ENCODE measurements around the gene IFIT1. TPM values are rescaled to one million over a fixed set of nuclear protein-coding genes. Genes with fewer than 3 reads are reported as not detected.
"Not testable (repeated sequence)": the region's sequence is repeated elsewhere in the genome, so short reads cannot be mapped to it uniquely, and the experiment has no call there.

The IFIT1 gene
- total RNA-seq, 1 experiment from 2014 or later: 1.3 TPM

GRCh38 chr10:89414146-89414878 is 21.9 kb downstream of the IFIT1 start, which contains the start of gene IFIT5:
IFIT5 (plus strand) TSS chr10:89414568; CDS start chr10:89414799, 231 bp downstream.
- in situ Hi-C loops (cut with HindIII; ENCODE audit: low pct_unique_long_range_greater_than_20kb, low sequenced_read_pairs): no loop called here
- DNase-seq (ENCODE audit: low read depth, low spot score): peak; percentile 50

GRCh38 chr10:89414879-89415821 is 22.7 kb downstream of the IFIT1 start:
- in situ Hi-C loops (cut with HindIII; ENCODE audit: low pct_unique_long_range_greater_than_20kb, low sequenced_read_pairs): no loop called here
- DNase-seq (ENCODE audit: low read depth, low spot score): peak; percentile 11

DNA sequence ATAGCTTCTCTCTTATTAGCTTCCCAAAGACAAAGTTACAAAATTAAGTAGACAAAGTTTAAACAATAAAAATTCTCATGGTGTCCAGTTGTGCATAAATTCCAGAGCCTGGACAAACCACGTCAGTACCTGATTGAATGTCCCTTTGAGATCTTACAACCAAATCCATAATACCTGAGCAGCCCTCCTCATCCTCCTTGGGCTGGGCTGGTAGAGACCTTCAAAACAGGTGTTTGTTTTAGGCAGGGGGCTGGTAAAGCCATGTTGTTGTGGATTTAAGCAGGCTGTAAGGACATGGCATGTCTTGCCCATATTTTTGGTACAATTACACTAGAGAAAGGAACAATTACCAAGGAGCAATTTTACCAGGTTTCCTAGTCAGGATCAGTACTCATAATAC is 24.0 kb downstream of the IFIT1 start:
- in situ Hi-C loops (cut with HindIII; ENCODE audit: low pct_unique_long_range_greater_than_20kb, low sequenced_read_pairs): no loop called here
- DNase-seq (ENCODE audit: low read depth, low spot score): no peak

GRCh38 chr10:89419548-89419947 is 27.1 kb downstream of the IFIT1 start:
- in situ Hi-C loops (cut with HindIII; ENCODE audit: low pct_unique_long_range_greater_than_20kb, low sequenced_read_pairs): no loop called here
- DNase-seq (ENCODE audit: low read depth, low spot score): peak; percentile 50

DNA sequence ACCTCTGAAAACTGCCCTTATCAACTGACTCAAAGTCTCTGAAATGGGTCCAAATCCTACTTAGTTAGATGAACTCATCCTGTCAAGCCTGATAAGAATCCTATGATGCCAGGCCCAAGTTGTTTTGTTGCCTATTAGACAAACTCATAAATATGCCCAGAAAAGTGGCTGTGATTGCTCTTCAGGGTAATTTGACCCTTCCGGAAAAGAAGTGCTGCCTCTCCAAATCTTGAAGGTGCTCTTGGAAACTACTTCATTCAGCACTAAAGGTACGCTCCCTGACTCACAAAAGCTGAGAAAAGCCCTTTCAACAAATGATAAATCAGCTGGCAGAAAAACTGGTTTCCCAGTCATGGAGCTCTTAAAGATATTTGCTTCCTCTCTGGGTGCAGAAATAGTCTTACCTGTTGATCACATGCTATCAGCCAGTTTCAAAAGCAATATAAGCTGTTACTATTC is 28.6 kb downstream of the IFIT1 start:
- DNase-seq (ENCODE audit: low read depth, low spot score): no peak
- in situ Hi-C loops (cut with HindIII; ENCODE audit: low pct_unique_long_range_greater_than_20kb, low sequenced_read_pairs): no loop called here

GRCh38 chr10:89425000-89425399 is 32.6 kb downstream of the IFIT1 start:
- in situ Hi-C loops (cut with HindIII; ENCODE audit: low pct_unique_long_range_greater_than_20kb, low sequenced_read_pairs): no loop called here
- no peak for DNase-seq (ENCODE audit: low read depth, low spot score)

DNA sequence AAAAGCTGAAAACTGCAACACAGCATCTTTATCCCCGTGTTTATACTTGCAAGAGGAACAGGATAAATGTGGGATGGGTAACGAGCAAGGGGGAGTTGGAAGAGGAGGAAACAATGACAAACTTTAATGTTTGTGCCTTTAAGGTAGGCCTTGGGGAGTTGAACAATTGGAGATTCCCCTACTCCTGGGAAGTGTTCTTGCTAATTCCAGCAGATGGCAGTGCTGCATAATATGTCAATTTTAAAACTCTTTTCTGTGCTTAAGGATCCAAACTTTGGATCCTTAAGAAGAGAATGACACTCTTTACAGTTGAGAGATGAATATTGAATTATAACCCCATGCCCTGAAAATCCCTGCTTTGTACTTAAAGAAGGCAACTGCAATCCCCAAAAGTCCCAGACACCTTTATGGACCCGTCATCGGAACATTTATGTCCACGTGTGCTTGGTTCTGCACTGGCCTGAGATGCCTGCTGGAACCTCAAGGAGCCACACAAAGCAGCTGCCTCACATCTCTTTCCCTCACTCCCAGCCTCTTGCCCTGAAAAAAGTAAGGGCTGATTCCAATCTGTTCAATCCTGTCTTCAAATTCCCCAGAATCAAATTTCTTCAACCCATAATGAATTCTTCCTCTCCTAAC is 33.9 kb downstream of the IFIT1 start:
- peak; percentile 60 for DNase-seq (ENCODE audit: low read depth, low spot score)
- in situ Hi-C loops (cut with HindIII; ENCODE audit: low pct_unique_long_range_greater_than_20kb, low sequenced_read_pairs): no loop called here

DNA sequence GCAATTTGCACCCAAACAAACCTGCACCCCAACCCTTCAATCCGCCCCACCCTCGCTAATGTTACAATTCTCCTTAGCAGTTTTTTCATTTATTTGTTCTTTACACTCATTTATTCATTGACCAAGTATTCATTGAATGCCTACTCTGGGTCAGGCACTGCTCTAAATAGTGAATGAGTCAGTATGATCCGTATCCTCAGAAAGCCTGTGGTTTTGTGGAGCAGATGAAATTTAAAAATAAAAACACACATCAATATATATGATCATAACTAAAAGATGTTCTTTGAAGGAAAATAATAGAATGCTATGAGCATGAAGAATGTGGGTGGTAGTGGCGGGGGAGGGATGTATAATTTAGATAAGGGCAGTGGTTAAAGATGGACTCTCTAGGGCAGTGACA is 35.2 kb downstream of the IFIT1 start:
- DNase-seq (ENCODE audit: low read depth, low spot score): no peak
- in situ Hi-C loops (cut with HindIII; ENCODE audit: low pct_unique_long_range_greater_than_20kb, low sequenced_read_pairs): no loop called here

GRCh38 chr10:89428877-89429276 is 36.5 kb downstream of the IFIT1 start:
- DNase-seq (ENCODE audit: low read depth, low spot score): no peak
- in situ Hi-C loops (cut with HindIII; ENCODE audit: low pct_unique_long_range_greater_than_20kb, low sequenced_read_pairs): no loop called here

DNA sequence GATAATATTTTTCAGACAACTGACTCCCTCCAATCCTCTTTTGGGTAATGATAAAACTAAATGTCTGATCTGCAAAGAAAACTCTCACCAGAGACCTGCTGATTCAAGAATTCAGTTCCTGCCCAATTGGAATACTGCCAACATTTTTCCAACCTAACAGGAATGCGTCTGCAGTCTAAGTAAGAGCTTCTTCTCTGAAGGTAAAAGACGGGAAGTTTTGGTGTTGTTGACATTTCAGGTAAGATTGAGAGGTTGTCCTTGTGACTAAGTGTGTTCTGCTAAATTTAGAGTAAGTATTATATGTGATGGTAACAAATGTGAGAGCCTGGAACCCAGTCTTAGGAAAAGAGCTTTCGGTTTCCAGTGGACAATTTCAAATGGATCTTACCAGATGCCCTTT is 39.6 kb downstream of the IFIT1 start:
- in situ Hi-C loops (cut with HindIII; ENCODE audit: low pct_unique_long_range_greater_than_20kb, low sequenced_read_pairs): no loop called here

GRCh38 chr10:89438525-89438924 is 46.1 kb downstream of the IFIT1 start:
- in situ Hi-C loops (cut with HindIII; ENCODE audit: low pct_unique_long_range_greater_than_20kb, low sequenced_read_pairs): no loop called here
- no peak for DNase-seq (ENCODE audit: low read depth, low spot score)

More for the DNA sequence above, 39.6 kb downstream of the IFIT1 start:
- DNase-seq (ENCODE audit: low read depth, low spot score): no peak

DNA sequence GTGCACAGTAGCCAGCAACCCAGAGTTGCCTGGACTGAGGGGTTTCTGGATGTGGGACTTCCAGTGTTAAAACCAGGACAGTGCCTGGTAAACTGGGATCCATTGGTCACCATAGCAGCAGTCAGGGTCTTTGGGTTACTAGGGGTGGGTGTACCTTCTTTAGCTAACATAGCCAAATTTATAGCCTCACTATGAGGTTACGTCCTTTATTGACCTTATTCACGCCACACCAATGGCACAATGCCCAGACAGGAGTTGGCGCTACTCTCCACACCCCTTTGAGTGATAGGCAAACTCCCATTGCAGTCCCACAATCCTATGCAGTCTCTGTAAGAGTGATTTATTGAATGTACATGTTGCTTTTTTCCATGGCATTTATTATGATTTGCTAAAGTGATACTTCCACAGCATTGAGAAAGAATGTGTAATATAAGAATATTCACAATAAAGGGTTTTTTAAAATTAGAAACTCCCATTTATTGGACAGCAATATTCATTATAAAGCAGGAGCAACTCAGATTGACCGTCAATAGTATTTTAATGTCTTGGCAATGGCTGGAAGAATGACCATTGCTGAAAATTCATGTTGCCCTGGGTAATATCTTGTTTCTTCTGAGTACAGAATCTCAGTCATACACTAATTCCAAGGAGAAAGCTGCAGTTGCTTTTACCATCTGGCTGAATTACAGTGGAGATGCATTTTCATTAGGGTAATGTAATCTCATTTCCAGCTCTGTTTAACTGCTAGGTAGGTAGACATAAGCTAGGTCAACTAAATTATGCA is 48.0 kb downstream of the IFIT1 start:
- in situ Hi-C loops (cut with HindIII; ENCODE audit: low pct_unique_long_range_greater_than_20kb, low sequenced_read_pairs): no loop called here
- DNase-seq (ENCODE audit: low read depth, low spot score): no peak

GRCh38 chr10:89442289-89442688 is 49.9 kb downstream of the IFIT1 start:
- in situ Hi-C loops (cut with HindIII; ENCODE audit: low pct_unique_long_range_greater_than_20kb, low sequenced_read_pairs): no loop called here
- DNase-seq (ENCODE audit: low read depth, low spot score): no peak

DNA sequence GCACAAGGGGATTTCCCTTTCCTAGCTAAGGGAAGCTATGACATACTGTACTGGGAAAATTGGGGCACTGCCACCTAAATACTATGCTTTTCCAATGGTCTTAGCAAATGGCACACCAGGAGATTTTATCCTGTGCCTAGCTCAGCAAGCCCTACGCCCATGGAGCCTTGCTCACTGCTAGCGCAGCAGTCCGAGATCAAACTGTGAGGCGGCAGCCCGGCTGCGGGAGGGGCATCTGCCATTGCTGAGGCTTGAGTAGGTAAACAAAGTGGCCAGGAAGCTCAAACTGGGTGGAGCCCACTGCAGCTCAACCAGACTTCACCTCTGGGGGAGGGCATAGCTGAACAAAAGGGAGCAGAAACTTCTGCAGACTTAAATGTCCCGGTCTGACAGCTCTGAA is 52.4 kb downstream of the IFIT1 start:
- DNase-seq (ENCODE audit: low read depth, low spot score); in situ Hi-C loops (cut with HindIII; ENCODE audit: low pct_unique_long_range_greater_than_20kb, low sequenced_read_pairs): not testable (repeated sequence)

DNA sequence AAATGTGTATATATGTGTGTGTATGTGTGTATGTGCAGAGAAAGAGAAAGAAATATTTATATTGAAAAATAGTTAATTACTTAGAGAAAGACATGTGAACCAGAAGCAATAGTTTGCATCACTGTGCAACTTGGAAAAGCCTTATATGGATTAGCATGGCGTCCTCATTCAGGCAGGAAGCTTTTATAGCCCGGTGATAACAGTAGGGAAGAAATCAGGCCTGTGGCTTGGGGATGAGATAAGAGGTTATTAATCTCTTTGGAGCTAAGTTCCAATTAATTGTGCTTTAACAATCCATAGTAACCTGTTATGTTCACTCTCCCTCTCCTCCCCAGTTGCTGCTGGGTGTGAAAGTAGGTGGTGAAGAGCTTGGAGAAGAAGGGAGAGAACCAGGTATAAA is 58.5 kb downstream of the IFIT1 start:
- in situ Hi-C loops (cut with HindIII; ENCODE audit: low pct_unique_long_range_greater_than_20kb, low sequenced_read_pairs): loop anchor here (25.0 kb wide), 1 partner anchor 111 kb away; no protein-coding TSS in a partner anchor
- DNase-seq (ENCODE audit: low read depth, low spot score): no peak

DNA sequence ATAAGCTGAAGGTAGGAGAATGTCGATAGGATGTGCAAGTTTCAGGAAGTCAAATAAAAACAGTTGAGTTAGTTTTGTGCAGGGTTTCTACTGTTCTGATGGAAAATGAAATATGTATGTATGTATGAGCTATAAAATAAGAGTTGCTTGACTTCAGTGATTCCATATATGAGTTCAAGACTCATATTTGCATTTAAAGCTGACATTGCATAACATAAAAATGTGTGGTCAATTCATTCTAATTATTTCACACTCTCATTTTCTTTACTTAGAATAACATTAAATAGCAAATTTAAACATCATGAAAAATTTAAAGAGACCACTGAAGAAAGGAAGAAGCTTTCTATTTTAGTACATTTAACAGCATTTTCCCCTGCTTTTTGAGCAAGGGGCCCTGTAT is 59.8 kb downstream of the IFIT1 start:
- in situ Hi-C loops (cut with HindIII; ENCODE audit: low pct_unique_long_range_greater_than_20kb, low sequenced_read_pairs): loop anchor here (25.0 kb wide), 1 partner anchor 110 kb away; no protein-coding TSS in a partner anchor
- DNase-seq (ENCODE audit: low read depth, low spot score): no peak
